HEK293T (cell line): Measurements from ENCODE around the gene CLK4.

Experiments
- CTCF ChIA-PET: fragments of 350-600 bp; formaldehyde crosslinking; extraction: SDS; loops from one replicate; lab custom pipeline; 2021; ENCODE audit warnings: antibody characterized with exemption, inconsistent platforms; lab: Yijun Ruan, JAX
- POLR2A ChIA-PET: fragments of 350-600 bp; formaldehyde crosslinking; extraction: SDS; loops from one replicate; lab custom pipeline; 2020; ENCODE audit warnings: antibody characterized with exemption, inconsistent platforms; lab: Yijun Ruan, JAX
- DNase-seq: peaks from one replicate; pipeline ENCODE4 v3.0.0; 2012; ENCODE audit warnings: mixed read lengths; ENCODE audit errors: extremely low spot score
- ARNT ChIP-seq: fragments of 450-650 bp; IDR thresholded peaks from 2 replicates; pipeline ENCODE4 v1.6.1; 2017; ENCODE audit warnings: mild to moderate bottlenecking
- BHLHE40 ChIP-seq: fragments of 450-650 bp; IDR thresholded peaks from 2 replicates; pipeline ENCODE4 v1.6.1; 2016; ENCODE audit warnings: mild to moderate bottlenecking, moderate library complexity, borderline replicate concordance
- CTBP1 ChIP-seq: fragments of 450-650 bp; IDR thresholded peaks from 2 replicates; pipeline ENCODE4 v1.6.1; 2016; ENCODE audit warnings: borderline replicate concordance
- ELF4 ChIP-seq: fragments of 450-650 bp; IDR thresholded peaks from 2 replicates; pipeline ENCODE4 v1.6.1; 2017; ENCODE audit warnings: antibody characterized with exemption
- FOXA1 ChIP-seq: fragments of 450-650 bp; IDR thresholded peaks from 2 replicates; pipeline ENCODE4 v1.6.1; 2016; ENCODE audit warnings: mild to moderate bottlenecking
- FOXK2 ChIP-seq: fragments of 450-650 bp; IDR thresholded peaks from 2 replicates; pipeline ENCODE4 v1.6.1; 2016; ENCODE audit warnings: mild to moderate bottlenecking
- FOXM1 ChIP-seq: fragments of 450-650 bp; IDR thresholded peaks from 2 replicates; pipeline ENCODE4 v1.6.1; 2017; ENCODE audit warnings: mild to moderate bottlenecking, borderline replicate concordance
- HDGF ChIP-seq: fragments of 450-650 bp; IDR thresholded peaks from 2 replicates; pipeline ENCODE4 v1.6.1; 2017; ENCODE audit warnings: antibody characterized with exemption, borderline replicate concordance
- L3MBTL2 ChIP-seq: fragments of 450-650 bp; conservative IDR thresholded peaks from 2 replicates; pipeline ENCODE4 v1.6.1; 2016; ENCODE audit warnings: mild to moderate bottlenecking
- LEF1 ChIP-seq: fragments of 450-650 bp; IDR thresholded peaks from 2 replicates; pipeline ENCODE4 v1.6.1; 2017; ENCODE audit warnings: mild to moderate bottlenecking, borderline replicate concordance
- NFRKB ChIP-seq: fragments of 450-650 bp; IDR thresholded peaks from 2 replicates; pipeline ENCODE4 v1.6.1; 2016; ENCODE audit warnings: mild to moderate bottlenecking, moderate library complexity
- SP1 ChIP-seq: fragments of 450-650 bp; IDR thresholded peaks from 2 replicates; pipeline ENCODE4 v1.6.1; 2017
- SUZ12 ChIP-seq: fragments of 450-650 bp; IDR thresholded peaks from 2 replicates; pipeline ENCODE4 v1.6.1; 2016; ENCODE audit warnings: mild to moderate bottlenecking
- TARDBP ChIP-seq: fragments of 450-650 bp; IDR thresholded peaks from 2 replicates; pipeline ENCODE4 v1.6.1; 2016
- ZNF384 ChIP-seq: fragments of 450-650 bp; IDR thresholded peaks from 2 replicates; pipeline ENCODE4 v1.6.1; 2016
- TF ChIP-seq, protein P1 (sequence below): fragments of 450-650 bp; IDR thresholded peaks from 2 replicates; pipeline ENCODE4 v1.6.1; 2016

The CLK4 gene

DNA sequence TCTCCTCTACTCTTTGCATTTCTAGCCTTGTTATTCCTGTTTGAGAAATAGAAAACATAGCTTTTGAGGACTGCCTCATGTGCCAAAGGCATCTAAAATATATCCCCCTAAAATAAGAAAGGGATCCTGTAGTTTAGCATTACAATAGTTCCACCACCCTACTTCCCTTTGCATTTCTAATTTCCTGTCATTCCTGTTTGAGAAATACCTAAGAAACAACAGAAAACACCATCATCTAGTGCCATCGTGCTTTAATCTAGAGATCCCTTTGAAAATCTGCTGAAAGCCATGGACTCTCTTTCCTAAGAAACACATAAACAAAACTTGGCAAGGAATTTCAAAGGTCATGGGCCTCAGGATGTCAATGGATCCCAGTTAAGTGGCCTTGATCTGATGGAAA, 7.5 kb downstream of the CLK4 start:
- TF ChIP-seq FOXA1 (no peak), ZNF384 (no peak), SP1 (no peak)
- no peak for DNase-seq
- CTCF ChIA-PET, result no interaction called here
- POLR2A ChIA-PET, result no interaction called here

DNA sequence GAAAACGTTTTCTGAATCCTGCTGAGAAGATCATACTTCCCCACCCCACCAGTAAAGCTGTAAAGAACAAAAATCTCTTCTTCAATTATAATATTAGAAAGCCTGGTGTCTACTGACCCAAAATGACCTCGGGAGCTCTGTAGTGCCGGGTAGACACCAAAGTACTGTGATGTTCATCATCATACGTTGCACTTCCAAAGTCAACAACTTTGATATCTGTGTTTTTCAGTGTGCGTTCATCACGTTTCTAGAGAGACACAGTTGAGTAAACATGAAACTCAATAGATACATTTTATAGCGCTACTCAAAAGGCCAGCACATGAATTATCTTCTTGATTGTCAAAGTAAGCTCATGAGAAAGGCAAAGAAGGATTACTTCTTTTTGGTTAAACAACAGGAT, 14.6 kb downstream of the CLK4 start:
- ChIA-PET CTCF (no interaction called here), POLR2A (no interaction called here)
- no peak for TF ChIP-seq ELF4
- no peak for TF ChIP-seq FOXM1
- no peak for TF ChIP-seq L3MBTL2
- TF ChIP-seq HDGF, result no peak
- no peak for TF ChIP-seq SUZ12
- no peak for TF ChIP-seq LEF1
- no peak for TF ChIP-seq FOXK2
- TF ChIP-seq, protein P1, sequence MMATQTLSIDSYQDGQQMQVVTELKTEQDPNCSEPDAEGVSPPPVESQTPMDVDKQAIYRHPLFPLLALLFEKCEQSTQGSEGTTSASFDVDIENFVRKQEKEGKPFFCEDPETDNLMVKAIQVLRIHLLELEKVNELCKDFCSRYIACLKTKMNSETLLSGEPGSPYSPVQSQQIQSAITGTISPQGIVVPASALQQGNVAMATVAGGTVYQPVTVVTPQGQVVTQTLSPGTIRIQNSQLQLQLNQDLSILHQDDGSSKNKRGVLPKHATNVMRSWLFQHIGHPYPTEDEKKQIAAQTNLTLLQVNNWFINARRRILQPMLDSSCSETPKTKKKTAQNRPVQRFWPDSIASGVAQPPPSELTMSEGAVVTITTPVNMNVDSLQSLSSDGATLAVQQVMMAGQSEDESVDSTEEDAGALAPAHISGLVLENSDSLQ, result no peak
- no peak for TF ChIP-seq NFRKB
- no peak for DNase-seq

DNA sequence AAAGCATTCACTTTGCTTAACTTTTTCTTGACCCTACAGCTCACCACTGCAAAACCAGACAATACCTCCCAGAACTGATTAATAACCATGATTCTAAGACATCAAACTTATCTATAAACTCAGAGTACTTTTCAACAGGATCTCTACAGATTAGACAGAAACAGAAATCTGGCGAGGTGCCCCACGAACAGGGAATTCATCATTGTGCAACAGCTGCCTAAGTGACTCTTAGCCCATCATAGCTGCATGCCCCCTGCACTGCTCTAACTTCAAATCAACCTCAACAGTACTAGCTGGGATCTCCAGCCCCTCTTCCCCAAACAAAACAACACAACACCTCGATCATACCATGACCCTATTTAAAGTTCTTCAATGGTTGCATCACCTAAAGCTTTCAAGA, 20.6 kb downstream of the CLK4 start:
- no peak for DNase-seq
- ChIA-PET POLR2A (no interaction called here), CTCF (interaction anchor here (1.0 kb wide), 1 partner anchor 16 kb away, joined by 3 read pairs; the partner anchor contains the start of gene COL23A1)
- TF ChIP-seq, protein P1, result no peak
- TF ChIP-seq L3MBTL2 (no peak), FOXK2 (no peak), ELF4 (no peak)

- CTCF ChIA-PET, result no interaction called here
- no peak for DNase-seq
- TF ChIP-seq L3MBTL2 (no peak), FOXM1 (no peak), ELF4 (no peak), LEF1 (no peak), SP1 (no peak), NFRKB (no peak), FOXA1 (no peak), FOXK2 (no peak), CTBP1 (no peak), ZNF384 (no peak)
- POLR2A ChIA-PET, result no interaction called here
Observed at GRCh38 chr5:178605788-178606187, 21.1 kb downstream of the CLK4 start.

- no peak for DNase-seq
- CTCF ChIA-PET, result no interaction called here
- TF ChIP-seq FOXM1 (no peak), BHLHE40 (no peak), LEF1 (no peak), HDGF (no peak), ZNF384 (no peak), ARNT (no peak), L3MBTL2 (no peak)
- POLR2A ChIA-PET, result no interaction called here
Observed at GRCh38 chr5:178602752-178603151, 24.1 kb downstream of the CLK4 start.

DNA sequence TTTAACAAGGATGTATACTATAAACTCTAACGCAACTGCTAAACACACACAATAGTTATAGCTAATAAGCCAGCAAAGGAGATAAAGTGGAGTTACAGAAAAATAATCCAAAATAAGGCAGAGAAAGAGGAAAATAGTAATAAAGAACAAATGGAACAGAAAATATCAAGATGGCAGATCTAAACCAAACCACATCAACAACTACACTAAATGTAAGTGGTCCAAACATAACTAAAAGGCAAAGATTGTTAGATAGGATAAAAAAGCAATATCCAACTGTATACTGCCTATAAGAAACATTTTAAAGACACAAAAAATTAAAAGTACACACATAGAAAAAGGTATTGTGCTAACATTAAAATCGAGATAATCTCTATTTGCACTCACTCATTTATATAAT, 31.1 kb downstream of the CLK4 start:
- ChIA-PET CTCF (no interaction called here), POLR2A (no interaction called here)
- DNase-seq, result no peak

DNA sequence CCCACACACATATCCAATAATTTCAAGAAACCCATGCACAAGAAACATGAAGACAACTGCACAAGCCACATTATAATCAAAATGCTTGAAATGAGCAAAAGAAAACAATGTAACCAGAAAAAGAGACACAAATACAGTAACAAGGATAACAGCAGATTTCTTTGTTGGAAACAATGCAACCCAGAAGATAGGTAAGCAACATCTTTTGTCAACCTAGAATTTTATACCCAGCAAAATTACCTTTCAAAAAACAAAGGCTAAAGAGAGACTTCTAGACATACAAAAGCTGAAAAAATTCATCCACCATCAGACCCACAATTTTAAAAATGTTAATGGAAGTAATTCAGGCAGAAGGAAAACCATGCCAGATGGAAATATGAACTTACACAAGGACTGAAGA, 31.7 kb downstream of the CLK4 start:
- TF ChIP-seq LEF1, result no peak
- TF ChIP-seq ELF4, result no peak
- TF ChIP-seq FOXK2, result no peak
- TF ChIP-seq FOXM1, result no peak
- TF ChIP-seq CTBP1, result no peak
- no peak for TF ChIP-seq ARNT
- TF ChIP-seq HDGF, result no peak
- TF ChIP-seq SP1, result no peak
- CTCF ChIA-PET, result no interaction called here
- POLR2A ChIA-PET, result no interaction called here
- no peak for DNase-seq

More for the DNA sequence above, 31.1 kb downstream of the CLK4 start:
- TF ChIP-seq FOXA1 (no peak), NFRKB (no peak), ELF4 (no peak), SUZ12 (no peak), TARDBP (no peak), ARNT (no peak), FOXK2 (no peak), L3MBTL2 (no peak), ZNF384 (no peak), LEF1 (no peak), CTBP1 (no peak), HDGF (no peak), FOXM1 (no peak), SP1 (no peak), BHLHE40 (no peak)
- TF ChIP-seq, protein P1, result no peak
